Neural cell (in vitro differentiated cells): ENCODE measurements around the gene SH3PXD2B. TPM values are rescaled to one million over a fixed set of nuclear protein-coding genes. Genes with fewer than 3 reads are reported as not detected.

Experiments
- H2AFZ ChIP-seq: fragments of 200-600, 300-800 bp; sonication (generic), shearing (Covaris generic); 2 replicates; pipeline ENCODE4 v1.6.0; 2014; ENCODE audit warnings: low read depth, mild to moderate bottlenecking, antibody characterized with exemption, low read length, moderate library complexity
- H3F3A ChIP-seq: fragments of 200-600 bp; shearing (Covaris generic); 2 replicates; pipeline ENCODE4 v1.6.1; 2016; ENCODE audit warnings: mild to moderate bottlenecking, moderate library complexity, mixed read lengths, antibody characterized with exemption, low read length; ENCODE audit not compliant: insufficient read depth, poor library complexity, severe bottlenecking
- H3K27ac ChIP-seq: fragments of 200-600, 300-800 bp; sonication (generic), shearing (Covaris generic); 2 replicates; pipeline ENCODE4 v1.5.1; 2014; ENCODE audit warnings: mild to moderate bottlenecking, low read length, moderate library complexity
- H3K27me3 ChIP-seq: fragments of 300-800, 200-600 bp; sonication (generic), shearing (Covaris generic); 2 replicates; pipeline ENCODE4 v1.6.0; 2014; ENCODE audit warnings: mild to moderate bottlenecking, low read depth, low read length, moderate library complexity; ENCODE audit not compliant: insufficient read depth
- H3K36me3 ChIP-seq: fragments of 300-800, 200-600 bp; sonication (generic), shearing (Covaris generic); 2 replicates; pipeline ENCODE4 v1.5.1; 2014; ENCODE audit warnings: mild to moderate bottlenecking, antibody characterized with exemption, low read length, moderate library complexity; ENCODE audit not compliant: insufficient read depth
- H3K4me2 ChIP-seq: fragments of 300-800, 200-600 bp; sonication (generic), shearing (Covaris generic); 2 replicates; pipeline ENCODE4 v1.6.0; 2014; ENCODE audit warnings: mild to moderate bottlenecking, low read length
- H3K4me3 ChIP-seq: fragments of 300-800, 200-600 bp; sonication (generic), shearing (Covaris generic); 2 replicates; pipeline ENCODE4 v1.5.1; 2014; ENCODE audit warnings: mild to moderate bottlenecking, low read length, moderate library complexity
- H3K79me2 ChIP-seq: fragments of 200-600 bp; shearing (Covaris generic); replicated peaks from 2 replicates; pipeline ENCODE4 v1.6.0; 2014; ENCODE audit warnings: mild to moderate bottlenecking, low read length, moderate library complexity; ENCODE audit not compliant: insufficient read depth
- H3K9ac ChIP-seq: fragments of 300-800, 200-600 bp; sonication (generic), shearing (Covaris generic); 2 replicates; pipeline ENCODE4 v1.6.1; 2016; ENCODE audit warnings: mild to moderate bottlenecking, low read length, mixed read lengths
- H3K9me2 ChIP-seq: fragments of 200-600 bp; shearing (Covaris generic); 2 replicates; pipeline ENCODE4 v1.6.1; 2016; ENCODE audit warnings: mild to moderate bottlenecking, low read length, mixed read lengths; ENCODE audit not compliant: insufficient read depth
- H3K9me3 ChIP-seq: fragments of 200-600, 300-800 bp; sonication (generic), shearing (Covaris generic); 2 replicates; pipeline ENCODE4 v1.6.1; 2016; ENCODE audit warnings: mild to moderate bottlenecking, mixed run types, low read length, moderate library complexity, mixed read lengths
- H4K20me1 ChIP-seq: fragments of 200-600 bp; shearing (Covaris generic); 2 replicates; pipeline ENCODE4 v1.6.1; 2016; ENCODE audit warnings: mild to moderate bottlenecking, mixed run types; ENCODE audit not compliant: insufficient read depth
- CTCF ChIP-seq: fragments of 450-650 bp; IDR thresholded peaks from 2 replicates; pipeline ENCODE4 v1.5.1; 2014; ENCODE audit warnings: antibody characterized with exemption, mild to moderate bottlenecking, moderate library complexity; ENCODE audit not compliant: poor library complexity, severe bottlenecking
- EZH2 ChIP-seq: fragments of 200-600, 300-800 bp; shearing (Covaris generic), sonication (generic); IDR thresholded peaks from 2 replicates; pipeline ENCODE4 v1.6.1; 2014; ENCODE audit warnings: antibody characterized with exemption, low read length, borderline replicate concordance, mild to moderate bottlenecking; ENCODE audit not compliant: insufficient read depth, poor library complexity, severe bottlenecking
- POLR2AphosphoS5 ChIP-seq: IDR thresholded peaks from 2 replicates; pipeline ENCODE4 v1.6.1; 2012
- RAD21 ChIP-seq: fragments of 450-650 bp; conservative IDR thresholded peaks from 2 replicates; pipeline ENCODE4 v1.6.1; 2014; ENCODE audit warnings: antibody characterized with exemption, mild to moderate bottlenecking, moderate library complexity
- SMC3 ChIP-seq: fragments of 450-650 bp; conservative IDR thresholded peaks from 2 replicates; pipeline ENCODE4 v1.6.1; 2014; ENCODE audit warnings: antibody characterized with exemption, mild to moderate bottlenecking, moderate library complexity; ENCODE audit not compliant: poor library complexity
- TAF1 ChIP-seq: IDR thresholded peaks from 2 replicates; pipeline ENCODE4 v1.6.1; 2012; ENCODE audit warnings: low read depth
- polyA plus RNA-seq: library from polyadenylated mRNA; depleted of rRNA; stranded (reverse); fragments of >200 nt; gene quantifications from 2 replicates; pipeline ENCODE4 v1.2.3, GENCODE V29; 2014
- TF ChIP-seq, protein P1 (sequence below): IDR thresholded peaks from 2 replicates; pipeline ENCODE4 v1.6.1; 2012; ENCODE audit warnings: borderline replicate concordance

SH3PXD2B gene
- polyA plus RNA-seq, 1 donor from 2014 or later = 11.7 TPM

DNA sequence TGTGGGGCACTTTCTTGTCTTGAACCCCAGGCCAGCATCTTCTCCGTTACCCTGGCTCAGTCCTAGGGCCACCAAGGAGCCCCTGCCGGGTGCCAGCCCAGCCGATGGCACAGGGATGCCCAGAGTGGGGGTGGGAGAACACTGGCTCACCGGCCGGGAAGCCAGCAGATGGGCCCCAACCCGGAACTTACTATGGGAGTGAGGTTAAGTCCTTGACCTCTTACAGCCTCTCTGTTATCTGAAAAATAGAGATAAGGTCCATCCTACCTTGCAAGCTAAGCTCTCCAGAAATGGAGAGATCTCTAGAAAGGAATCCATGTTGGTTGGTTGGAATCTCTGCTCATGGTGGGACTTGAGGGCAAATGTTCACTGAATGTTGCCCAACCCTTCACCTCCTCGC lies 20.8 kb downstream of the SH3PXD2B start:
- no peaks in the 10 kb centered on the region for H3K9me2 ChIP-seq
- no peaks in the 10 kb centered on the region for H3K9me3 ChIP-seq
- no peaks in the 10 kb centered on the region for H3F3A ChIP-seq
- H3K4me2 ChIP-seq = no peak overlapping the region
- no peaks in the 10 kb centered on the region for H3K36me3 ChIP-seq
- no peaks in the 10 kb centered on the region for H4K20me1 ChIP-seq
- no peaks in the 10 kb centered on the region for H3K27me3 ChIP-seq
- no peak overlapping the region for H3K27ac ChIP-seq
- TF ChIP-seq CTCF (no peak), SMC3 (no peak), POLR2AphosphoS5 (no peak), RAD21 (no peak)
- TF ChIP-seq, protein P1, sequence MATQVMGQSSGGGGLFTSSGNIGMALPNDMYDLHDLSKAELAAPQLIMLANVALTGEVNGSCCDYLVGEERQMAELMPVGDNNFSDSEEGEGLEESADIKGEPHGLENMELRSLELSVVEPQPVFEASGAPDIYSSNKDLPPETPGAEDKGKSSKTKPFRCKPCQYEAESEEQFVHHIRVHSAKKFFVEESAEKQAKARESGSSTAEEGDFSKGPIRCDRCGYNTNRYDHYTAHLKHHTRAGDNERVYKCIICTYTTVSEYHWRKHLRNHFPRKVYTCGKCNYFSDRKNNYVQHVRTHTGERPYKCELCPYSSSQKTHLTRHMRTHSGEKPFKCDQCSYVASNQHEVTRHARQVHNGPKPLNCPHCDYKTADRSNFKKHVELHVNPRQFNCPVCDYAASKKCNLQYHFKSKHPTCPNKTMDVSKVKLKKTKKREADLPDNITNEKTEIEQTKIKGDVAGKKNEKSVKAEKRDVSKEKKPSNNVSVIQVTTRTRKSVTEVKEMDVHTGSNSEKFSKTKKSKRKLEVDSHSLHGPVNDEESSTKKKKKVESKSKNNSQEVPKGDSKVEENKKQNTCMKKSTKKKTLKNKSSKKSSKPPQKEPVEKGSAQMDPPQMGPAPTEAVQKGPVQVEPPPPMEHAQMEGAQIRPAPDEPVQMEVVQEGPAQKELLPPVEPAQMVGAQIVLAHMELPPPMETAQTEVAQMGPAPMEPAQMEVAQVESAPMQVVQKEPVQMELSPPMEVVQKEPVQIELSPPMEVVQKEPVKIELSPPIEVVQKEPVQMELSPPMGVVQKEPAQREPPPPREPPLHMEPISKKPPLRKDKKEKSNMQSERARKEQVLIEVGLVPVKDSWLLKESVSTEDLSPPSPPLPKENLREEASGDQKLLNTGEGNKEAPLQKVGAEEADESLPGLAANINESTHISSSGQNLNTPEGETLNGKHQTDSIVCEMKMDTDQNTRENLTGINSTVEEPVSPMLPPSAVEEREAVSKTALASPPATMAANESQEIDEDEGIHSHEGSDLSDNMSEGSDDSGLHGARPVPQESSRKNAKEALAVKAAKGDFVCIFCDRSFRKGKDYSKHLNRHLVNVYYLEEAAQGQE = no peak
- H3K9ac ChIP-seq = no peak overlapping the region
- H3K79me2 ChIP-seq = no peaks in the 10 kb centered on the region
- no peak overlapping the region for H3K4me3 ChIP-seq
- H2AFZ ChIP-seq = no peak overlapping the region

DNA sequence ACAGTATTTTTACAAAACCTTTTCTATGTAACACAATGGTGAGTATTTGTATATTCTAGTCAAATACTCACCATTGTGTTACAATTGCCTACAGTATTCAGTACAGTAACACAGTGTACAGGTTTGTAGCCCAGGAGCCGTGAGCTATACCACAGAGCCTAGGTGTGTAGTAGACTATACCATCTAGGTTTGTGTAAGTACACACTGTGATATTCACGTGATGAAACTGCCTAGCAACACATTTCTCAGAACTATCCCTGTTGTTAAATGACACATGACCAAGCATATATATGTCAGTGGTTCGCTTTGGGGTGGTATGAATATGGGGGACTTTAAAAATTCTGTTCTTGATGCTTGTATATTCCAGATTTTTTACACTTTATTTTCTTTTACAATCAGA lies 21.3 kb downstream of the SH3PXD2B start:
- Histone ChIP-seq H4K20me1 (no peaks in the 10 kb centered on the region), H3K36me3 (no peaks in the 10 kb centered on the region), H3K4me2 (no peak overlapping the region), H3K4me3 (no peak overlapping the region), H3K27me3 (no peaks in the 10 kb centered on the region), H3K9me2 (no peaks in the 10 kb centered on the region), H3K79me2 (no peaks in the 10 kb centered on the region), H3K9ac (no peak overlapping the region), H3F3A (no peaks in the 10 kb centered on the region), H3K27ac (no peak overlapping the region), H2AFZ (no peak overlapping the region), H3K9me3 (no peaks in the 10 kb centered on the region)
- TF ChIP-seq TAF1 (no peak), SMC3 (no peak), EZH2 (no peak), POLR2AphosphoS5 (no peak), RAD21 (no peak)
- TF ChIP-seq, protein P1 = no peak
